RWPE1 (cell line): ENCODE results near the gene GCLM.
"Not testable (repeated sequence)": the region's sequence is repeated elsewhere in the genome, so short reads cannot be mapped to it uniquely, and the experiment has no call there.

Source experiments
- CTCF ChIA-PET: fragments of 350-600 bp; sonication (Branson Sonifier 250); formaldehyde crosslinking; extraction: SDS; loops from one replicate; lab custom pipeline; 2021; lab: Yijun Ruan, JAX
- POLR2A ChIA-PET: fragments of 400-600 bp; formaldehyde crosslinking; extraction: SDS; loops from one replicate; lab custom pipeline; 2020; ENCODE audit warnings: antibody characterized with exemption; ENCODE audit not compliant: low non-redundant PET; lab: Yijun Ruan, JAX
- DNase-seq: peaks from one replicate; pipeline ENCODE4 v3.0.0; 2012; ENCODE audit warnings: low spot score
- H3K27ac ChIP-seq: fragments of 450-650 bp; 2 replicates; pipeline ENCODE4 v1.5.1; 2017
- CTCF ChIP-seq: fragments of 450-650 bp; conservative IDR thresholded peaks from 2 replicates; pipeline ENCODE4 v1.5.1; 2017; ENCODE audit warnings: low read depth, mild to moderate bottlenecking

The GCLM gene

GRCh38 chr1:93864175-93864574, 45.1 kb downstream of the GCLM start:
- no peak overlapping the region for H3K27ac ChIP-seq
- ChIA-PET POLR2A (no interaction called here), CTCF (no interaction called here)
- no peak for TF ChIP-seq CTCF
- no peak for DNase-seq

DNA sequence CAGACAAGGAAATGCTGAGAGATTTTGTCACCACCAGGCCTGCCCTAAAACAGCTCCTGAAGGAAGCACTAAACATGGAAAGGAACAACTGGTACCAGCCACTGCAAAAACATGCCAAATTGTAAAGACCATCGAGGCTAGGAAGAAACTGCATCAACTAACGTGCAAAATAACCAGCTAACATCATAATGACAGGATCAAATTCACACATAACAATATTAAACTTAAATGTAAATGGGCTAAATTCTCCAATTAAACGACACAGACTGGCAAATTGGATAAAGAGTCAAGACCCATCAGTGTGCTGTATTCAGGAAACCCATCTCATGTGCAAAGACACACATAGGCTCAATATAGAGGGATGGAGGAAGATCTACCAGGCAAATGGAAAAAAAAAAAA, 51.6 kb downstream of the GCLM start:
- POLR2A ChIA-PET, H3K27ac ChIP-seq, CTCF ChIA-PET, DNase-seq: not testable (repeated sequence)

GRCh38 chr1:93855983-93856382, 53.2 kb downstream of the GCLM start:
- CTCF ChIA-PET: interaction anchor here (0.6 kb wide), 2 partner anchors 13 to 139 kb away, joined by 5 to 7 read pairs; no protein-coding TSS in a partner anchor
- POLR2A ChIA-PET: not testable (repeated sequence)

DNA sequence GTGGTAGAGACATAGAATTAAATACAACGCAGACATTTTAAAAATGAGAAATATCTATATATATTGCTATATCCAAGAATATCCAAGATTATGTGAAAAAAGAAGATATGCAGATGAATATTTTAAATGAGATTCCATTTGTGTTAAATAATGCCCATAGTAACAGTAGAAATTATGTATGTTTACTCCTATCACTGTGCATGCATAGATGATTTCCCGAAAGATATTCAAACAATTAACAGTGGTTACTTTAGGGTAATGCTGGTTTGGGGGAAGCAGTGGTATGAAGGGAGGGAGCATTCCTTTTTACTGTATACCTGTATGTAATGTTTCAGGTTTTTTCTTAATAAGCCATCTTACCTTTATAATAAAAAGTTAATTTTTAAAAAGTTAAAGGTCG, 55.3 kb downstream of the GCLM start:
- no peak for TF ChIP-seq CTCF
- POLR2A ChIA-PET: no interaction called here
- CTCF ChIA-PET: no interaction called here
- no peak overlapping the region for H3K27ac ChIP-seq
- DNase-seq: no peak

More at GRCh38 chr1:93855983-93856382, 53.2 kb downstream of the GCLM start:
- not testable (repeated sequence) for DNase-seq, H3K27ac ChIP-seq

- H3K27ac ChIP-seq: no peak overlapping the region
- ChIA-PET CTCF (no interaction called here), POLR2A (no interaction called here)
- DNase-seq: no peak
- no peak for TF ChIP-seq CTCF
These were observed 57.4 kb downstream of the GCLM start for GRCh38 chr1:93851878-93852277.

- H3K27ac ChIP-seq: no peak overlapping the region
- DNase-seq: no peak
- ChIA-PET CTCF (interaction anchor here (0.7 to 0.9 kb wide), 3 partner anchors 398 to 637 kb away, joined by 3 to 7 read pairs (median 4); no protein-coding TSS in a partner anchor), POLR2A (no interaction called here)
- TF ChIP-seq CTCF: no peak
These were observed 57.9 kb downstream of the GCLM start for GRCh38 chr1:93851327-93851712.

- CTCF ChIA-PET: interaction anchor here (0.7 to 0.9 kb wide), 3 partner anchors 398 to 638 kb away, joined by 3 to 7 read pairs (median 4); no protein-coding TSS in a partner anchor
- DNase-seq, H3K27ac ChIP-seq, POLR2A ChIA-PET: not testable (repeated sequence)
- TF ChIP-seq CTCF: peak; percentile 52
These were observed 58.4 kb downstream of the GCLM start for GRCh38 chr1:93850687-93851326.
